ENCODE results near the gene CRB1.
A peak's percentile ranks its signal among the peaks of the same experiment; 100 is the strongest.

CRB1 gene

DNA sequence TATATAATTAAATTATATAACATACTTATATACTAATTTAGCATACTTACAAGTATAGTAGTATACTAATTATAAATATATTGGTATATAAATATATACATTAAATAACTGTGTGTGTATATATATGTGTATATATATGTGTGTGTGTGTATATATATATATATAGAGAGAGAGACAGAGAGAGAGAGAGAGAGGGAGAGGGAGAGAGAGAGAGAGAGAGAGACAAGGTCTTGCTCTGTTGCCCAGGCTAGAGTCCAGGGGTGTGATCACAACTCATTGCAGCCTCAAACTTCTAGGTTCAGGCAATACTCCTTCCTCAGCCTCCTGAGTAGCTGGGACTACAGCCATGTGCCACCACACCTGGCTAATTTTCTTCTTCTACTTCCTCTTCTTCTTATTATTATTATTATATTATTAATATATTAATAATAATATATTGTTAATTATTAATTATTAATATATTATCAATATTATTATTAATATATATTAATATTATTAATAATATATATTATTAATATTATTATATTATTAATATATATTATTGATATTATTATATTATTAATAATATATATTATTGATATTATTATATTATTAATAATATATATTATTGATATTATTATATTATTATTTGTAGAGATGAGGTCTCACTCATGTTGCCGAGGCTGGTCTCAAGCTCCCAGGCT lies 185.5 kb downstream of the CRB1 start:
- no peak overlapping the region for H3K4me2 ChIP-seq
- H3K9me3 ChIP-seq (replicated peaks in 1 of 11) = no peaks in the 10 kb centered on the region
- no peaks in the 10 kb centered on the region for H3K36me3 ChIP-seq
- H3K4me3 ChIP-seq = no peak overlapping the region
- H3K27ac ChIP-seq = no peak overlapping the region
- no peaks in the 10 kb centered on the region for H3K4me1 ChIP-seq
- TF ChIP-seq Cebpa-rat (IDR thresholded peaks at IDR 0.05) = no peak
- H4K20me1 ChIP-seq = no peaks in the 10 kb centered on the region
- H3K9ac ChIP-seq = no peak overlapping the region
- H3K27me3 ChIP-seq = no peaks in the 10 kb centered on the region

DNA sequence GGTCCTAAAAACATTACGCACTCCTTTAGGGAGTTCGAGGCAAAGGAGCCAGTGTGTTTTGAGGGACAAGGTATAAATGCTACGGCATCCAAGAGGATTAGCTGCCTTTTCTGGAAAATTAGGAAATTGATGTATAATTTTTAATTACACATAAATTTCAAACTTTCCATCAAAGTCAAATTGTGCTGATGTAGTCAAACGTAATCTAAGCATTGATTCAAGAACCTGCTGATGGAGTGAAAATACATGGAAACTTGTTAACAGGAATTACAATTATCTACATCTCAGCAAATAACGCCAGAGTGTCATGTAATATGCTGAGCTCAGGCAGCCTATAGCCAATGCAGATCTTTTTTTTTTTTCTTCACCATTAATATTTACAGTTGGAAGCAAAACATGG lies 194.5 kb downstream of the CRB1 start:
- no peak for TF ChIP-seq Cebpa-rat (IDR thresholded peaks at IDR 0.05)
- Histone ChIP-seq H3K27me3 (no peaks in the 10 kb centered on the region), H3K9ac (no peak overlapping the region), H3K4me3 (no peak overlapping the region), H3K4me2 (no peak overlapping the region), H3K36me3 (no peaks in the 10 kb centered on the region), H3K27ac (no peak overlapping the region), H3K9me3 (replicated peaks in 1 of 11) (no peaks in the 10 kb centered on the region), H3K4me1 (peaks cover 0 to under 1% (median 0%) of the 10 kb centered on the region in 10 experiments; a peak in 1 of 20 replicates), H4K20me1 (no peaks in the 10 kb centered on the region)

DNA sequence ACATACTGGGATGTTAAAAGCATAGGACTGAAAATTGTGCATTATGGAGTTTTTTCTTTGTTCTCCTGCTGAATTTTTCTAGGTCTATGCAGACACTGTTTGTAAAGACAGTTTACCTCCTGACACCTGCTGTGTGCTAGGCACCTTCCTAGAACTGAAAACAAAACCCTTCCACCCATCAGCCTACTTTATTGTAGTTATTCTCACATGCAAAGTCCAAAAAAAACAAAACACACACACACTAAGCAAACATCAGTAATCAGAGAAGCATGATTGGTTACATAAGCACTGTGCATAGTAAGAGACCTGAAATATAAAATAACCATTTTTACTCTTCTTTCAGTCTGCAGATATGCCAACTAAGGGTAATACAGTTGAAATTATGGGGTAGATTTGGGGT lies 195.1 kb downstream of the CRB1 start:
- H3K27ac ChIP-seq = no peak overlapping the region
- no peaks in the 10 kb centered on the region for H4K20me1 ChIP-seq
- no peak for TF ChIP-seq Cebpa-rat (IDR thresholded peaks at IDR 0.05)
- H3K9me3 ChIP-seq (replicated peaks in 1 of 11) = no peaks in the 10 kb centered on the region
- H3K27me3 ChIP-seq = no peaks in the 10 kb centered on the region
- no peak overlapping the region for H3K4me3 ChIP-seq
- no peak overlapping the region for H3K4me2 ChIP-seq
- H3K36me3 ChIP-seq = no peaks in the 10 kb centered on the region
- H3K4me1 ChIP-seq = peaks cover 0 to 6% (median 0%) of the 10 kb centered on the region in 10 experiments; a peak in 3 of 20 replicates
- H3K9ac ChIP-seq = no peak overlapping the region

DNA sequence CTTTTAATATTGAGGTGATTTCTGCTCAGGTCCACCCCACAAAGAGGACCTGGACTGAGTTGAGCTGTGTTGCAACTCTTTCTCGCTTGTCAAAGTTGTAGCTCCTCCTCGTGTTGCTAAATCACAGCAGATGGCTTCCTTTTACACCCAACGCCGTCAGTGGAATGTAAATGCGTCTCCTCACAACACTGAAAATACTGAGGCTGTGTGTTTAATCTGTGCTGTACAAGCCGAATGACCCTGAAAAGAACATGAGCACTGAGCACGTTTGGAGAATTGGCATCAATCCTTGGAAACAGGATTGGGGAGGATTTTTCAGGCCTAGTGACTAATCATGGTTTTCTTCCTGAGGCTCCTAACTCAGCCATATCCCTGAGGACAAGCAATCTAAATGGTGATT lies 196.0 kb downstream of the CRB1 start:
- no peaks in the 10 kb centered on the region for H3K27me3 ChIP-seq
- H3K4me2 ChIP-seq = no peak overlapping the region
- no peak overlapping the region for H3K9ac ChIP-seq
- no peak for TF ChIP-seq Cebpa-rat (IDR thresholded peaks at IDR 0.05)
- H3K9me3 ChIP-seq (replicated peaks in 1 of 11) = no peaks in the 10 kb centered on the region
- H3K27ac ChIP-seq = no peak overlapping the region
- peaks cover 0 to 15% (median 7%) of the 10 kb centered on the region in 10 experiments; a peak in 14 of 20 replicates for H3K4me1 ChIP-seq
- no peak overlapping the region for H3K4me3 ChIP-seq
- no peaks in the 10 kb centered on the region for H4K20me1 ChIP-seq
- no peaks in the 10 kb centered on the region for H3K36me3 ChIP-seq

DNA sequence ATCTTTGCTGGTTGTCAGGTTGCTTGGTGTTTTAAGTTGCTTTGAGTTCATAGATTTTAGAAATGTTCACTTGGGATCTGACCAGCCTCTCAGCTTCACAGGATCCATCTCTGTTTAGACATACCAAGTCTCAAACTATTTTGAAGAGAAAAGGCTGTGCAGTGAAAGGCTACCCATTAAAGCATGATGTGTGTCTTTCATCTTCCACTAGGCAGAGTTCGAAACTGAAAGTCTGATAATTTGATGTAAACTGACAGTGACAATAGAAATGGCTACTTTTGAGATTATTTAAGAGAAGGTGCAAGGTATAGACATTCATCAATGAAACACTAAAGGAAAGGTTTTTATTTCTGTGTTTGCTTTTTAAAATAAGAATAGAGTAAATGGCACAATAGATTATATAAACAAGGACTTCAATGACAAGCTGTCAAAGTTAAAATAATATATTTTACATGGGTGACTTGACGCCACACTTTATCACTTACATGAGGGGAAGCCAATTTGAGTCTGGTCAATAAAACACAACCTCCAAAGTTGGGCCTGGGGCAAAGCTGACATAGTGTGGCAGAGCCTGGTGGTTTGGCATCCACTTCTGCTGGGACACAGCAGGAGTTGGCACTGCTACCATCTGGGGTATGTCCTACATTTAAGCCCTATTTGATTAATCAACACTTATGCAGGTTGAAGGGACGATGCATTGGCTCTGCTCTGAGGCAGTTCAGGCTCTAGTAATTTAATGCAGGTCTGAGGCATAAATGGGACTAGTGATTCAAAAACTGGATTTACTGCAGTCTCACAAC lies 197.7 kb downstream of the CRB1 start:
- H3K9ac ChIP-seq = no peak overlapping the region

DNA sequence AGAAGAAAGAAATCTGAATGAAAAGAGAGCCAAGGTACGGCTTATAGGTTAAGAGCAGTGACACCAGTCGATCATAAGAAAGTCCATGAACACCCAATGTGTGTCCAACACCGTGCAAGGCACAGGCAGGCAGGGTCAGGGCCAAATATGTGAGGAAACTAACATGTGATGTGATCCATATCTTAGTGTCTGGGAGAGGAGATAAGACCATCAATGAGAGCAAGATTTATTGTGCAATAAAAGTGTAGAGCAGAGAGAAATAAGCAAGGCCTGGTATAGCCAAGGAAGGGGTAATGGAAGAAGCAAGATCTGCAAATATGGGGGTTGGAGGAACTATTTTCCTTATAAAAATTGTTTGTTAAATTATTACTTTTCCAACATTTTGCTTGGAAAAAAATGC lies 198.8 kb downstream of the CRB1 start:
- no peaks in the 10 kb centered on the region for H3K36me3 ChIP-seq
- no peak overlapping the region for H3K4me2 ChIP-seq
- no peak for TF ChIP-seq Cebpa-rat (IDR thresholded peaks at IDR 0.05)
- H3K27me3 ChIP-seq = no peaks in the 10 kb centered on the region
- no peaks in the 10 kb centered on the region for H3K9me3 ChIP-seq (replicated peaks in 1 of 11)
- peaks cover 8 to 39% (median 30%) of the 10 kb centered on the region in 10 experiments; a peak in 19 of 20 replicates for H3K4me1 ChIP-seq
- H3K27ac ChIP-seq = no peak overlapping the region
- no peak overlapping the region for H3K9ac ChIP-seq
- H4K20me1 ChIP-seq = no peaks in the 10 kb centered on the region
- H3K4me3 ChIP-seq = no peak overlapping the region

More for the DNA sequence above, 197.7 kb downstream of the CRB1 start:
- Histone ChIP-seq H3K4me1 (peaks cover 8 to 32% (median 24%) of the 10 kb centered on the region in 10 experiments; a peak in 19 of 20 replicates), H3K4me2 (no peak overlapping the region), H3K36me3 (no peaks in the 10 kb centered on the region), H3K9me3 (replicated peaks in 1 of 11) (no peaks in the 10 kb centered on the region), H4K20me1 (no peaks in the 10 kb centered on the region), H3K27ac (no peak overlapping the region), H3K27me3 (no peaks in the 10 kb centered on the region), H3K4me3 (no peak overlapping the region)
- TF ChIP-seq Cebpa-rat (IDR thresholded peaks at IDR 0.05) = no peak

DNA sequence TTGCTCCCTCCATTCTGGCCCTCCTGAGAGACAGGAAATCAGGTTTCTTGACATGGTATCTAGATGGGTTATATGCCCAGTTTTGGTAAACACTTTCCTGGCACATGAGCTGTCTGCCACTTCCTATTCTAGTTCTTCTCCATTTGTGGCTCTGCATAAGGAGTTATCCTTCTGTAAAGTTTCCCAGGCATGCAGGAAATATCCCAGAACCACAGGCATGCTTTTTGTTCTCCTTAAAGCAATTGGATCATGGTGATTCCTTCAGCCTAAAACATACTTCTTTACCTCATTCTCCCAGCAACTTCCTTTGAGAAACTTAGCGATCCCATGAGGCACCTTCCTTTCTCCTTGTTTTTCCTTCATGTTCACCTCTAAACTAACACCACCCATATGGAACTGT lies 199.8 kb downstream of the CRB1 start:
- H3K36me3 ChIP-seq = no peaks in the 10 kb centered on the region
- H3K27ac ChIP-seq = no peak overlapping the region
- H3K27me3 ChIP-seq = no peaks in the 10 kb centered on the region
- no peak overlapping the region for H3K4me3 ChIP-seq
- no peak for TF ChIP-seq Cebpa-rat (IDR thresholded peaks at IDR 0.05)
- no peaks in the 10 kb centered on the region for H3K9me3 ChIP-seq (replicated peaks in 1 of 11)
- H4K20me1 ChIP-seq = no peaks in the 10 kb centered on the region
- peak overlapping the region in 2 of 11 experiments; percentile 11 to 55; a peak in 4 of 22 replicates for H3K4me2 ChIP-seq
- H3K4me1 ChIP-seq = peaks cover 8 to 39% (median 30%) of the 10 kb centered on the region in 10 experiments; a peak in 19 of 20 replicates
- no peak overlapping the region for H3K9ac ChIP-seq

DNA sequence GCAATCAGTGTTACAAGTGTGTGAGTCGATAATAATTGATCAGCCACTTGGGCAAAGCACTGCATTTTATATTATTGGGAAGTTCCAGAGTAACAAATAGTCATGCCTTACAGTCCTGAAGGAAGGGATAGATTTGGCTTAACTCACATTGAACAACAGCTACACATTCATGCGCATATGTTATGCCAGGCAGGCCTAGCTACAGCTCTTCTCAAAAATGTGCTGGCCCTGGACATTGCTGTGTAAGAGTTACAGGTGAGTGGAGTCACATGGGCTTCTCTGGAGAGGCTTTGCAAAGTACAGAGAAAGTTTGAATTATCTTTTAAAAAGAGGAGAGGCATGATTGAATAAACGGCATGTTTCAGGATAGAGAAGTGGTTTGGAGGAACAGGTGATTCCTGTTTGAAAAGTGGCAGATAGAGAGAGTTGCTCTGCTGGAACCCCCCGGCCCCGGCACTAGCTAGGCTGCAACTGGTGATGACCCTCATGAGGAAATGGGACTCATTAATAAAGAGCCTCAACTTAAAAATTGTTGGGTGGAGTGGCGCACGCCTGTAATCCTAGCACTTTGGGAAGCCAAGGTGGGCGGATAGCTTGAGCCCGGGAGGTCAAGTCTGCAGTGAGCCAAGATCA lies 200.6 kb downstream of the CRB1 start:
- Histone ChIP-seq H3K9me3 (replicated peaks in 1 of 11) (no peaks in the 10 kb centered on the region), H4K20me1 (no peaks in the 10 kb centered on the region), H3K27me3 (no peaks in the 10 kb centered on the region), H3K4me3 (no peak overlapping the region), H3K27ac (no peak overlapping the region), H3K36me3 (no peaks in the 10 kb centered on the region), H3K9ac (no peak overlapping the region), H3K4me2 (peak overlapping the region in 8 of 11 experiments; percentile 13 to 76 (median 61); a peak in 12 of 22 replicates), H3K4me1 (peaks cover 8 to 39% (median 30%) of the 10 kb centered on the region in 10 experiments; a peak in 19 of 20 replicates)
- no peak for TF ChIP-seq Cebpa-rat (IDR thresholded peaks at IDR 0.05)

DNA sequence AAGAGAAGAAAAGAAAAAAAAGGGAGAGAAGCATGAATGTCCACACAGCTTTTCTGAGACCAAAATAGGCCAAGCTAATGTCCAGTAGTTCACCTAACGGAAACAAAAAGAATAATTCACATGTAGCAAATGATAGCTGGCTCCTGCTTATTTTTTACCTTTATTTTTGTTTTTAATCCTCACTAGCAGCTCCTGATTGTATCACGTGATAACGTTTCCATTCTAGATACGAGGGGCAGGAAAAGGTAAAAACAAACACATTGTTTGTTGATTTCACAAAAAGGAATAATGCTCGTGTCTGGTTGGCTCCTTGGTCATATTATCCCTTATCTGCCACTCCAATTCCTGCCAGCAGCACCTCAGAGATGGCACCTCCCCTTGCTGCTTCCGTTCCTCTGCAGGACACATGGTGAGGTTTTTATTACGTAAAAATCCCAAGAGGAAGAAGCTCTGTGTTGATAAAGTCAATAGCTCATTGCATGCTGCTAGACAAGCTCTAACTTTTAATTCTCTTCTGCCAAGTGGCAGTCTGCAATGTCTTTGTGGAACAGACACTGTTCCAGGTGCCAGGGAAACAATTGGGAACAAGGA lies 201.7 kb downstream of the CRB1 start:
- Histone ChIP-seq H3K36me3 (no peaks in the 10 kb centered on the region), H3K9ac (no peak overlapping the region), H3K9me3 (replicated peaks in 1 of 11) (no peaks in the 10 kb centered on the region), H4K20me1 (no peaks in the 10 kb centered on the region), H3K4me3 (no peak overlapping the region), H3K4me1 (peaks cover 8 to 39% (median 30%) of the 10 kb centered on the region in 10 experiments; a peak in 19 of 20 replicates), H3K27ac (no peak overlapping the region), H3K4me2 (peak overlapping the region; percentile 49 to 76 (median 56)), H3K27me3 (no peaks in the 10 kb centered on the region)
- no peak for TF ChIP-seq Cebpa-rat (IDR thresholded peaks at IDR 0.05)
